ENCODE measurements around the gene TRMO. TPM values are rescaled to one million over a fixed set of nuclear protein-coding genes. Genes with fewer than 3 reads are reported as not detected.
A peak's percentile ranks its signal among the peaks of the same experiment; 100 is the strongest.

Gene TRMO
- total RNA-seq, 4 donors from 2014 or later = 14.3 to 25.3 (median 16.8) TPM

GRCh38 chr9:97923529-97924108 lies 1.3 kb upstream of the TRMO start:
- ATAC-seq = peak; percentile 23
- Histone ChIP-seq H3K4me1 (peaks cover 6 to 41% (median 13%) of the 10 kb centered on the region in 3 donors), H3K9me3 (no peaks in the 10 kb centered on the region), H3K36me3 (no peaks in the 10 kb centered on the region), H3K4me3 (peak overlapping the region; percentile 17 to 26), H3K27me3 (peaks cover 16% of the 10 kb centered on the region), H3K27ac (peak overlapping the region; percentile 91 to 99 (median 98))
- 0 to 1% methylated on average over 8 of the region's 8 CpGs for WGBS, 2 donors (ENCODE audit: low coverage in 1 of 2)
- TF ChIP-seq, protein P1, sequence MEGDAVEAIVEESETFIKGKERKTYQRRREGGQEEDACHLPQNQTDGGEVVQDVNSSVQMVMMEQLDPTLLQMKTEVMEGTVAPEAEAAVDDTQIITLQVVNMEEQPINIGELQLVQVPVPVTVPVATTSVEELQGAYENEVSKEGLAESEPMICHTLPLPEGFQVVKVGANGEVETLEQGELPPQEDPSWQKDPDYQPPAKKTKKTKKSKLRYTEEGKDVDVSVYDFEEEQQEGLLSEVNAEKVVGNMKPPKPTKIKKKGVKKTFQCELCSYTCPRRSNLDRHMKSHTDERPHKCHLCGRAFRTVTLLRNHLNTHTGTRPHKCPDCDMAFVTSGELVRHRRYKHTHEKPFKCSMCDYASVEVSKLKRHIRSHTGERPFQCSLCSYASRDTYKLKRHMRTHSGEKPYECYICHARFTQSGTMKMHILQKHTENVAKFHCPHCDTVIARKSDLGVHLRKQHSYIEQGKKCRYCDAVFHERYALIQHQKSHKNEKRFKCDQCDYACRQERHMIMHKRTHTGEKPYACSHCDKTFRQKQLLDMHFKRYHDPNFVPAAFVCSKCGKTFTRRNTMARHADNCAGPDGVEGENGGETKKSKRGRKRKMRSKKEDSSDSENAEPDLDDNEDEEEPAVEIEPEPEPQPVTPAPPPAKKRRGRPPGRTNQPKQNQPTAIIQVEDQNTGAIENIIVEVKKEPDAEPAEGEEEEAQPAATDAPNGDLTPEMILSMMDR (IDR thresholded peaks at IDR 0.05) = peak; percentile 66 to 84 (median 80)
- no peak for TF ChIP-seq POLR2AphosphoS5 (IDR thresholded peaks at IDR 0.05)

DNA sequence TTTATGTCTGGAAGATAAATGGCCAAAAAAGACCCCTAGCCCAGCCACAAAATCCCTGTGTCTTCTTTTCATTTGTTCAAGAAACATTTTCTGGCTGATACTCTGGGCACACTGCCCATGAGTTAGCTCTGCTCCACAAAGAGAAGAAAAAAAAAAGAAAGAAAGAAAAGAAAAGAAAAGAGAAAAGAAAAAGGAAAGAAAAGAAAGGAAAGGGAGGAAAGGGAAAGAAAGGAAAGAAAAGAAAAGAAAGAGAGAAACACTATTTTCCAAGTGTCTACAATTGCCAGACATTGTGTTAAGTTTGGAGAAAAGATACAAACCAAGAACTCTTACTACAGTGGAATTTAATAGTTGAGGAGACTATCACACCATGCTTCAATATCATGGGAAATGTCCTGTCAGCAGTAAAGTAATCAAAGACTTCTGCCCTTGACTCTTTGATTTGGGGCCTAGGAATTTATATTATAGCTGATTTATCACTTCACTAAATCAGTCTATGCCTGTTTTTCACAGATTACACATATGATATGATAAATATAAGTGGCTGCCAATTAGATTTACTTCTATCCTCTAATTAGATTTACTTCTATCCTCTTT lies 3.0 kb downstream of the TRMO start:
- Histone ChIP-seq H3K4me1 (peaks cover 6 to 41% (median 13%) of the 10 kb centered on the region in 3 donors), H3K9me3 (no peaks in the 10 kb centered on the region), H3K4me3 (no peak overlapping the region), H3K27me3 (no peaks in the 10 kb centered on the region), H3K36me3 (peaks cover 0 to 19% of the 10 kb centered on the region in 2 donors), H3K27ac (no peak overlapping the region)
- ATAC-seq = no peak
- TF ChIP-seq POLR2A (IDR thresholded peaks at IDR 0.05) = no peak
- TF ChIP-seq EP300 (IDR thresholded peaks at IDR 0.05) = no peak
- TF ChIP-seq, protein P1 (IDR thresholded peaks at IDR 0.05) = no peak
- no peak for TF ChIP-seq POLR2AphosphoS5 (IDR thresholded peaks at IDR 0.05)

- H3K27me3 ChIP-seq = no peaks in the 10 kb centered on the region
- TF ChIP-seq POLR2A (IDR thresholded peaks at IDR 0.05) (no peak), POLR2AphosphoS5 (IDR thresholded peaks at IDR 0.05) (no peak), EP300 (IDR thresholded peaks at IDR 0.05) (no peak)
- TF ChIP-seq, protein P1 (IDR thresholded peaks at IDR 0.05) = no peak
- peaks cover 0 to 26% of the 10 kb centered on the region in 2 donors for H3K36me3 ChIP-seq
- no peak for ATAC-seq
- H3K4me3 ChIP-seq = no peak overlapping the region
- H3K9me3 ChIP-seq = no peaks in the 10 kb centered on the region
- no peak overlapping the region for H3K27ac ChIP-seq
- 83 to 84% methylated on average over 4 of the region's 4 CpGs for WGBS, 2 donors (ENCODE audit: low coverage in 1 of 2)
- H3K4me1 ChIP-seq = peaks cover 6 to 37% (median 11%) of the 10 kb centered on the region in 3 donors
Measured at GRCh38 chr9:97918611-97919010, 3.7 kb downstream of the TRMO start.

DNA sequence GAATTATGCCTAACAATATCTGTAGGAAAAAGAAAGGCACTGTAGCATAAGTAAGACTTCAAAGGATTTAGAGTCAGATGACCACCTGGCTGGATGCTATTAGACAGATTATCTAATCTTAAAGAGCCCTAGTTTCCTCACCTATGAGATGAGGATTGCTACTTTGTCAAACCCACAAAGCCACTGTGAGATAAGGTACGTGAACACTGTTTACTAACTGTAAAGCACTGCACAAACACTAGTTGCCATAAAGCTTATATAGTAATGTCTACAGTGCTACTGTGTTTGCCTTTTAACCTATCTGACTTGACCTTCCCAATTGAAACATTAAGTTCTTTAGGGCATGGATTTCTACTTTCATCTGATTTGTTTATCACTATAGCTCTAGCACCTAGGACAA lies 10.3 kb downstream of the TRMO start:
- H3K27ac ChIP-seq = no peak overlapping the region
- 71 to 86% methylated on average over 1 of the region's 1 CpG for WGBS, 2 donors (ENCODE audit: low coverage in 1 of 2)
- no peak for ATAC-seq
- TF ChIP-seq POLR2AphosphoS5 (IDR thresholded peaks at IDR 0.05) (no peak), POLR2A (IDR thresholded peaks at IDR 0.05) (no peak)
- TF ChIP-seq, protein P1 (IDR thresholded peaks at IDR 0.05) = no peak
- peaks cover 0 to 93% of the 10 kb centered on the region in 2 donors for H3K36me3 ChIP-seq
- H3K4me3 ChIP-seq = no peak overlapping the region
- no peaks in the 10 kb centered on the region for H3K27me3 ChIP-seq
- no peaks in the 10 kb centered on the region for H3K9me3 ChIP-seq
- peaks cover 0 to 18% (median 0%) of the 10 kb centered on the region in 3 donors for H3K4me1 ChIP-seq

DNA sequence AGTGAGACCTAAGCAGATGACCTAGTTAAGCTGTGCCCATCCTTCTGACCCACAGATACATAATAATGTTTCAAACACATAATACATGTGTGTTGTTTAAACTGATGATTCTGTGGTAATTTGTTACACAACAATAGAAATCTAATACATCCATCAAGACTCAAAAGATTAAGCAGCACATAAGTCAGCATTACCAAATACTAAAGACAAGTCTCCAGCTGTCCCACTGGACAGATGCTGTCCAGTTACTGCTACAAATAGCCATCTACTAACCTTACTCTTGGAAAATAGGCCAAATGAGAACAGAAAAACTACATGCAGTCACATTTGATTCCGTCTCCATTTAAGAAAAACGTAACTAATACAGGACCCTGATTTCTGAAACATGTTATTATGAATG lies 10.8 kb downstream of the TRMO start:
- ATAC-seq = no peak
- TF ChIP-seq EP300 (IDR thresholded peaks at IDR 0.05) = no peak
- TF ChIP-seq, protein P1 (IDR thresholded peaks at IDR 0.05) = no peak
- no peak for TF ChIP-seq POLR2AphosphoS5 (IDR thresholded peaks at IDR 0.05)
- no peak for TF ChIP-seq POLR2A (IDR thresholded peaks at IDR 0.05)
- WGBS, 2 donors (ENCODE audit: low coverage in 1 of 2) = 79 to 94% methylated on average over 2 of the region's 2 CpGs
- Histone ChIP-seq H3K27ac (no peak overlapping the region), H3K36me3 (peaks cover 0 to 96% of the 10 kb centered on the region in 2 donors), H3K9me3 (no peaks in the 10 kb centered on the region), H3K27me3 (no peaks in the 10 kb centered on the region), H3K4me1 (peaks cover 0 to 21% (median 0%) of the 10 kb centered on the region in 3 donors), H3K4me3 (no peak overlapping the region)

Data from gastroesophageal sphincter (tissue), 4 donors.